Parathyroid adenoma (tissue), 2 donors: ENCODE data around the gene OSTN.
"Not testable (repeated sequence)": the region's sequence is repeated elsewhere in the genome, so short reads cannot be mapped to it uniquely, and the experiment has no call there.

Experiments
- H2AFZ ChIP-seq: fragments of 300-600 bp; sonication (generic); one replicate; pipeline ENCODE4 v1.7.0; 2017; ENCODE audit warnings: antibody characterized with exemption, mild to moderate bottlenecking
- H3K27ac ChIP-seq: fragments of 300-600 bp; sonication (generic); one replicate; pipeline ENCODE4 v1.7.0; 2017
- H3K27me3 ChIP-seq: fragments of 300-600 bp; sonication (generic); one replicate; pipeline ENCODE4 v1.7.0; 2017; ENCODE audit warnings: low read length; ENCODE audit not compliant: control insufficient read depth, insufficient read depth
- H3K36me3 ChIP-seq: fragments of 300-600 bp; sonication (generic); one replicate; pipeline ENCODE4 v1.7.0; 2017; ENCODE audit warnings: low read length; ENCODE audit not compliant: control insufficient read depth, insufficient read depth
- H3K4me1 ChIP-seq: fragments of 300-600 bp; sonication (generic); one replicate; pipeline ENCODE4 v1.7.0; 2017; ENCODE audit warnings: control low read depth
- H3K4me2 ChIP-seq: fragments of 300-600 bp; sonication (generic); one replicate; pipeline ENCODE4 v1.7.0; 2017; ENCODE audit warnings: low read length
- H3K4me3 ChIP-seq: fragments of 300-600 bp; sonication (generic); one replicate; pipeline ENCODE4 v1.7.0; 2017; ENCODE audit warnings: low read depth, low read length
- H3K79me2 ChIP-seq: fragments of 300-600 bp; sonication (generic); one replicate; pipeline ENCODE4 v1.7.0; 2017; ENCODE audit warnings: control low read depth
- H3K9ac ChIP-seq: fragments of 300-600 bp; sonication (generic); one replicate; pipeline ENCODE4 v1.7.0; 2017; ENCODE audit warnings: mild to moderate bottlenecking
- H3K9me3 ChIP-seq: fragments of 300-600 bp; sonication (generic); one replicate; pipeline ENCODE4 v1.7.0; 2017; ENCODE audit warnings: low read length; ENCODE audit not compliant: control insufficient read depth
- CTCF ChIP-seq: fragments of 300-600 bp; sonication (generic); IDR thresholded peaks from one replicate; pipeline ENCODE4 v1.7.0; 2017; ENCODE audit warnings: antibody characterized with exemption, mild to moderate bottlenecking
- donor health status: primary hyperparathyroidism.

OSTN gene

GRCh38 chr3:191176038-191176785 is 22.8 kb upstream of the OSTN start:
- TF ChIP-seq CTCF = no peak
- Histone ChIP-seq H3K4me2 (no peak overlapping the region), H3K27me3 (no peaks in the 10 kb centered on the region), H3K36me3 (no peaks in the 10 kb centered on the region), H3K27ac (no peak overlapping the region), H3K9me3 (no peaks in the 10 kb centered on the region), H3K4me3 (no peak overlapping the region), H3K79me2 (no peaks in the 10 kb centered on the region), H3K4me1 (no peaks in the 10 kb centered on the region), H2AFZ (no peak overlapping the region), H3K9ac (no peak overlapping the region)

- H3K4me2 ChIP-seq, H3K27me3 ChIP-seq, H3K4me1 ChIP-seq, H3K36me3 ChIP-seq, H3K4me3 ChIP-seq, H2AFZ ChIP-seq, H3K79me2 ChIP-seq, H3K9me3 ChIP-seq, H3K9ac ChIP-seq, H3K27ac ChIP-seq: not testable (repeated sequence)
Observed at GRCh38 chr3:191185382-191185781, 13.7 kb upstream of the OSTN start.

GRCh38 chr3:191188246-191188645 is 10.8 kb upstream of the OSTN start:
- not testable (repeated sequence) for H3K27ac ChIP-seq, H3K9me3 ChIP-seq, H3K36me3 ChIP-seq, H3K79me2 ChIP-seq, H3K4me1 ChIP-seq, H2AFZ ChIP-seq, H3K4me3 ChIP-seq, H3K27me3 ChIP-seq, H3K9ac ChIP-seq, H3K4me2 ChIP-seq

- H3K4me2 ChIP-seq, H2AFZ ChIP-seq, H3K4me1 ChIP-seq, H3K79me2 ChIP-seq, H3K9ac ChIP-seq, H3K27ac ChIP-seq, H3K36me3 ChIP-seq, H3K27me3 ChIP-seq, H3K9me3 ChIP-seq, H3K4me3 ChIP-seq: not testable (repeated sequence)
Observed at GRCh38 chr3:191192270-191192669, 6.8 kb upstream of the OSTN start.

- Histone ChIP-seq H3K4me1 (no peaks in the 10 kb centered on the region), H3K27ac (no peak overlapping the region), H3K9ac (no peak overlapping the region), H2AFZ (no peak overlapping the region), H3K27me3 (no peaks in the 10 kb centered on the region), H3K4me3 (no peak overlapping the region), H3K9me3 (no peaks in the 10 kb centered on the region), H3K79me2 (no peaks in the 10 kb centered on the region), H3K36me3 (no peaks in the 10 kb centered on the region), H3K4me2 (no peak overlapping the region)
- TF ChIP-seq CTCF = no peak
Observed at GRCh38 chr3:191192941-191193340, 6.1 kb upstream of the OSTN start.

- H3K27ac ChIP-seq = no peak overlapping the region
- H3K27me3 ChIP-seq = no peaks in the 10 kb centered on the region
- H3K4me1 ChIP-seq = no peaks in the 10 kb centered on the region
- H3K79me2 ChIP-seq = no peaks in the 10 kb centered on the region
- no peaks in the 10 kb centered on the region for H3K9me3 ChIP-seq
- H3K36me3 ChIP-seq = no peaks in the 10 kb centered on the region
- H3K4me3 ChIP-seq = no peak overlapping the region
- no peak overlapping the region for H2AFZ ChIP-seq
- H3K4me2 ChIP-seq = no peak overlapping the region
- no peak for TF ChIP-seq CTCF
- H3K9ac ChIP-seq = no peak overlapping the region
Observed at GRCh38 chr3:191197761-191198306, 1.2 kb upstream of the OSTN start.
